Fibroblast of skin of right quadriceps (primary cell): ENCODE data around the gene PDE6C.
"Not testable (repeated sequence)": the region's sequence is repeated elsewhere in the genome, so short reads cannot be mapped to it uniquely, and the experiment has no call there.

Experiments used
- DNase-seq: peaks from one replicate; pipeline ENCODE4 v3.0.0-alpha.2; 2013

Gene PDE6C

DNA sequence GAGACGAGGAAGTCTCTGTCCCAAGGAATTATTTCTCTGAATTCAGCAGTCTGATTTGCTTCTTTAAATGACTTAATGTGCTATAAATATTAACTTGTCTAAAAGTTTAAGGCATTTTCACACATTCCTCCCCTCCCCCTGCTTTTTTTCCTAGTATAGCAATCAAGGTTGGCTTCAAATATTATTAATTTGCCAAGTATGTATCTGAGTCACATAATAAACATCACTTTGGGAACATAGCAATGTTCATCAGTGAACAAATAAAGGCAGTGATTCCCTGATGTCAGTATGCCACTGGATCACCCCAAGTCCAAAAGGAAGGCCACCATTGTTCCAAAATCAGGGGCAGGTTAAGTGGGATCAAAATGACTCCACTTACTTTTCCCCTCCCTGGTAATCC lies 40.5 kb downstream of the PDE6C start:
- peak; percentile 26 for DNase-seq

DNA sequence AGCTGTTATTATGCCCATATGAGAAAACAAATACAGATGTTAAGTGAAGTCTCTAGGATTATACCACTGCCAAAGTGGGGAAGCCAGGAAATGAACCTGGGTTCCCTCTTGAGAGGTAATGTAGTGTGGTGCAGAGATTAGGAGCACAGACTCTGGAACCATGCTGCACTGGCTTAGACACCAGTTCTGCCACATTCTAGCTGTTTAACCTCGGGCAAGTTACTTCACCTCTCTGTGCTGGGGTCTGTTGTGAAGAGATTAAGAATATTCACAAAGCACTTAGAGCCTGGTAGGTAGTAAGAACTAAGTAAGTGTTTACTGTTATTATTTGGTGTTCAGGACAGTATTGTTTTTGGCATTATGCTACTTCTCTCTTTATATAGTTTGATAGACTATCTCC lies 41.9 kb downstream of the PDE6C start:
- no peak for DNase-seq

DNA sequence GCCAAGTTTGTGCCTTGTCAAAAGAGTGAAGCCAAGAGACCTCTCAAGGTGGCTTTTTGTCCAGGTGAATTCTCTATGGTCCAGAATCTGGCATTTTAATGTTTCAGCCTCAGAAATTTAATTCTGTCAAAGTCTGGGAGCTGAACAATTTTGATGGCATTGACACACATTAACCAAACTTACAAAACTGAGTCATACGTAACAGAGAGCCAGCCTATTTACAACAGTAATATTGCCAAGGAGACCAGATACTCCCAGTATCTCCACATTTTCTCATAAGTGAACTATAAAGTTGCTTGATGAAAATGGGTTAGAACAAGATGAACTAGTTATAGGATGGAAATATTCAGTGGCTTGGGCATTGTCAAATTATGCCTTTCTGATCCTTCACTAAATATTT lies 43.8 kb downstream of the PDE6C start:
- no peak for DNase-seq

DNA sequence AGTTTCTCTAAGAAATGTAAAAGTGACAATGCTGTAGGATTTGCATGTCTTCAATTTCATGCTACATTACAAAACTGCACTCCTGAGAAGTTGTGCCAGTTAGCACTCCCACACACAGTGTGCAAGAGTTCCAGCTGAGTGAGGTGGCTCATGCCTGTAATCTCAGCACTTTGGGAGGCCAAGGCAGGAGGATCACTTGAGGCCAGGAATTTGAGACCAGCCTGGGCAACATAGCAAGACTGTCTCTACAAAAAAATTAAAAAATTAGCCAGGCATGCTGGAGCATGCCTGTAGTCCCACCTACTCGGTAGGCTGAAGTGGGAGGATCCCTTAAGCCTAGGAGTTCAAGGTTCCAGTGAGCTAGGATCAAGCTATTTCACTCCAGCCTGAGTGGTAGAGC lies 45.4 kb downstream of the PDE6C start:
- DNase-seq: no peak

DNA sequence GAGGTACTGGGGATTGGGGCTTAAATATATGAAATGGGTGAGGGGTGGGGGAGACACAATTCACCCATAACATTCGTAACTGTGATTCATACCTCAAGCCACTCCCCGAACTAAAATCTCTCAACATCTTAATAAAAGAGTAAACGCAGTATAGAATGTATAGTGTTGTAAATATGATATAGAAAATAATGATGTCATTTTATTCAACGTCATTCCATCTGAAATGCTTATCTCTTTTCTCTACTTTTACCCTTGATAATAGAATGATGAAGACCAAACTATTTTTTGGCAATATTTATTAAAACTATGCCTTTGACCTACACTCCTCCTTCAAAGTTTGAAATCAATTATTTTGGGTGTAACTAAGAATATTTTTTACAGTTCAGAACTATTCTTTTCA lies 53.7 kb downstream of the PDE6C start:
- DNase-seq: no peak

DNA sequence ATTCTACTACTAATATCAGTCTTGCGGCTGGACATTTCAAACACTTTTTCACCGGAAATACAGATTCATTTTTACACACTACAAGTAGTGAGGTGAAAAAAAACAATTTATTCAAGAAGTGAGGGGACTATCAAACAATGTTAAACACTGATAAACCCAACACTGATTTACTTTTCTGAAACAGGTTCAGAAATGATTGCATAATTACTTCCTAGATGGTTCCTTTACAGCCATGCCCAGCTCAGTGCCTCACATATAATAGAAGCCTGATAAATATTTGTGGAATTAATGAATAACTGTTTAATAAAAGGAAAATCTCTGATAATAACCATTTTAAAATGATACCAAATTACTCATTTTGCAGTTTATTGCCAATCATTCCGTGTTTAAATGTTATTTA lies 55.5 kb downstream of the PDE6C start:
- no peak for DNase-seq

DNA sequence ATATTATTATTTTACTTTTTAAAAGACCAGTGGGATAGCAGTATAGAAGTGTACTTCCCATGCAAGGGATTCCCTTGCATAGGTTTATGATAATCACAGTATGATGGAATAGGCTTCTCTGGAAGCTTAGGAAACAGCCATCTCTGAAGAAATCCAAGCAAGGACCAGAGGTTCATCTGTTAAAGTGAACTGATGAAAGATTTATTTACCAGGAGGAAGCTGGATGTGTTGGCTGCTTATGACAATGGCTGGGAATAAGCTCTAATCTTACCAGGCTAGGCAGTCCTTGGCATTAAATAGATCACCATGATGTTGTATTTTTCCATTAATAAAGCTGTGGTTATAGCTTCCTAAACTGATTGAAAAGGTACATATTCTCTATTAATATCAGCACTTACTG lies 58.0 kb downstream of the PDE6C start:
- DNase-seq: no peak

DNA sequence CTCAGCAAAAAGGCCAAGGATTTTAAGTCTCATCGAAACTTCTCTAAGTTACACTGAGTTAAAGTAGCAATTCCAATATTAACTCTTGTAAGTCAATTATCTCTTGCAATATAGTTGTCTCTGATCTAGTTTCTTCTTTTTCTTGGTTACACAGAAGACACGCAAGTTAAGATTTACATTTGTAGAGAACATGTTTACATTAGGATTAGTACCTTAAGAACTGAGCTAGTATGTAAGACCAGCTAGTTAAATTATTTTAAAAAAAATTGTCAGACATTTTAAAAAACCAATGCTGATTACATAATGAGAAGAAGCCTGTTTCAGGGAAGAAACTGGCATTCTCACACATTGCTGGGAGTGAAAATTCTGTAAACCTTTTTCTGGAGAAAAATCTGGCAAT lies 58.7 kb downstream of the PDE6C start:
- DNase-seq: no peak

DNA sequence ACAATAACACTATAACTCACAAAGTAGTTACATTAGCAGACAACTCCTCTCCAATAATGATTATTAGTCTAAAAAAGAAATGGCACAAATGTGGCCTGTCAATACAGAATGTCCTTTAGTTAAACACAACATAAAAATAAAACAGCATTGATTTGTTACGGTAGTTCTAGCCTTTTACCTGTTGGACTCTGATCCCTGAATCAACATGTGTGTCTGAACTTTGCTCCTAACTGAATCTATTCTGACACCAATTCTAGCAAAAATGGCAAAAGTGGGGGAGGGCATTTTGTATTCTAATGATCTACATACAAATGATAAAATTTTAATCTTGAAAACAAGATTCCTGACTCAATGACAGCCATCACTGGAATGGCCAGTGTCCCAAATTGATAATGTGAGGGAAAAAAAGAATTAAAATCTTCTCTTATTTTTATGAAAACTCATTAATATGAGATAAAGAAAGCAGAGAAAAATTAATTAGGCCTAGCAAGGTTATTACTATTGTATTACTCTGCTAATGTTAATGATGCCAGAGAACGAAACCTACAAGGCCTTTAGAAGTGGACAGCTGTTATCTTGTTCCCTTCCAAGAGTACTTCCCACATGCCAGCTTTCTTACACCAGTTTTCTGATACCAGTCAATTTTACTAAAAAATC lies 59.8 kb downstream of the PDE6C start:
- DNase-seq: no peak

DNA sequence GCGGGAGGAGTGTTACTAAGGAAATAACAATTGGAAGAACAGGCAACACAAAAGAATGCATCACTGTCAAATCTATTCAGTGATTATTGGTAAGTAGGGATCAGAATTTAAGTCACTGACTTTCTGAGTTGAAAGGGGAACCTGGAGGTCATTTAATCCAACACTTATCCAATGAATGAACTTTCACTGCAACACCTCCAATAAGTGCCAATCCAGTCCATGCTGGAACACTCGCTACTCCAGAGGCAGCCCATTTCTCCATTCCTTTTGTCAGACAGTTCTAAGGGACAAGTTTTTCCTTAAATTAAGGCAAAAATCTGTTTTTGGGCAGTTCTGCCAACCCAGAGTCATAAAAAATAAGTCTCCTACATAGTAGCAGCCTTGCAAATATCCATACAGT lies 60.6 kb downstream of the PDE6C start:
- DNase-seq: no peak

DNA sequence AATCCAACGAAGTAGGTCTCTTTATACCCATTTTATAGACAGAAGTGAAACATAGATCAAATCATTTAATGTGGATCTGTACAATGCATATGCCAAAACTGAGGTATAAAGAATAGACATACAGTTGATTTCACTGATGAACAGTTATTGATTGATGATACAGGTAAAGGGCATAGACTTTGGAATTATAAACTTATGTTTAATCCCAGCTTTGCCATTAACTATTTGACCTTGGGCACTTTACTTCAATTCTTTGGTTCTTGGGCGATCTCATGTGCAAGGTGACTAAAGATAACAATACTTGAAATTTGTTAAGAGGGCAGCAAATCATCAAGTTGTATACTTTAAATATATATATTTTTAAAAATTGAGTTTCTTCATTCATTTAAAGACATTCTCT lies 61.5 kb downstream of the PDE6C start:
- no peak for DNase-seq

DNA sequence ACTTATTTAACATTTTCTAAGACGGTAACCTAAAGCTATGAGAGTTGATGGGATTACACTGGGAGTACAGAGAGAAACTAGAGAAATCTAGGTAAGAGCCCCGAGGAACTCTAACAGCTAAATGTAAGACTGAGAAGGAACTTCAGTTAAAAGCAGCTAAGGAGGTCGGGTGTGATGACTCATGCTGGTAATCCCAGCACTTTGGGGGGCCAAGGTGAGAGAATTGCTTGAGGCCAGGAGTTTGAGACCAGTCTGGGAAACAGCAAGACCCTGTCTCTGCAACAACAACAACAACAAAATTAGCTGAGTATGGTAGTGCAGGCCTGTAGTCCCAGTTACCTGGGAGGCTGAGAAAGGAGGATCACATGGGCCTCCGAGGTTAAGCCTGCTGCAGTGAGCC lies 66.0 kb downstream of the PDE6C start:
- DNase-seq: no peak

DNA sequence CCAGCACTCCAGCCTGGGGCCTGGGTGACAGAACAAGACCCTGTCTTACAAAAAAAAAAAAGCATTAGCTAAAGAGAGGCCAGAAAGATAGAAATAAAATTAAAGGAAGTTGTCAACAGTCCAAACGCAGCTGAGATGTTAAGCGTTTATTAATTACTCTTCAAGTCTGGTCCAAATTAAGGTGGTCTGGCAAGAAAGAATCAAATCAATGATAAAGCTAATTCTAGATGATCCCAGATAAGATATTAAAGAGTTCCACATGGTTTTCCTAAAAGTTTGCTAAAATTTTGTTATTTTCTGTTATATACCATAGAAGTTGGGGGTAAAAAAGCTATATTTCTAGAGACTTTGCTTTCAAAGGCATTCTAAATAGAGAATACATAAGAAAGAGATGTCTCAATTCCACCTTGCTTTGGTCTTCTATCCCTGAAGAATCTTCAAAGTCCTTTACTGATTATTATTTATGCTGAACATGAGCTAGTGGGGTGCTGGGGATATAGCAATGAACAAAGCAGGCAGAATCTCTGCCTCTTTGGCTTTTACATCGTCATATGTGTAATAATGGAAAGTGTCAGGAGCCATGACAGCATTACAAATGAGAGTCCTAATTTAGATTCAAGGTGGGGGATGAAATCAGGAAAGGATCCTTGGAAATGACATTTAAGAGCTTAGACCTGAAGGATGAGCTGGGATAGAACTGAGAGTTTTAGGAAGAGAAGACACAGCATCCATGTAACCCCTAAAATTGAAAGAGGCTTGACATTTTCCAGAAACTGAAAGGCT lies 66.7 kb downstream of the PDE6C start:
- DNase-seq: no peak

DNA sequence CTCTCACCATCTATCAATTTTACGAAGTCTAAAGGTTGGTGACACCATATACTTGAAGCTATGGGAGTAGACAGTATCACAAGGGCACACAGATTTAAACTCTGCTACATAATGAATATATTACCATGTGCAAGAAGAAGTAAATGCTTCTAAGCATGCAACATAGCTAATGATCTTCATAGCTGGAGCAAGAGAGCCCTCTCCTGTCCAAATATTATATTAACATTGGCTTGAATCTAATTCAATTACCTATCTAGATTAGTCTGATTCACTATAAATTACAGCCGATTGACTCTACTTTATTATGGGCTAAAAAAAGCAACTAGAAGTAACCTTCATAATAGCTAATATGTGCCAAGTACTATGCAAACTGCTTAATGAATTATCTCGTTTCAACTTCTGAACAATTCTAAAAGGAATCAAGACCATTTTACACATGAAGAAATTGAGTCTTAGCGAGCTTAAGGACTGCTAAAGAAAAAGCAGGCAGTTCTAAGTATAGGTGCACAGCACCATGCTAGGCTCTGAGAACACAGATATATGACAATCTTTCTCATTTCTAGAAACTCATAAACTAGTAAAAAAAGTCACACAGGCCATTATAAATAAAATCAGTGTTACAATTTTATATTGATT lies 68.2 kb downstream of the PDE6C start:
- peak; percentile 30 for DNase-seq

DNA sequence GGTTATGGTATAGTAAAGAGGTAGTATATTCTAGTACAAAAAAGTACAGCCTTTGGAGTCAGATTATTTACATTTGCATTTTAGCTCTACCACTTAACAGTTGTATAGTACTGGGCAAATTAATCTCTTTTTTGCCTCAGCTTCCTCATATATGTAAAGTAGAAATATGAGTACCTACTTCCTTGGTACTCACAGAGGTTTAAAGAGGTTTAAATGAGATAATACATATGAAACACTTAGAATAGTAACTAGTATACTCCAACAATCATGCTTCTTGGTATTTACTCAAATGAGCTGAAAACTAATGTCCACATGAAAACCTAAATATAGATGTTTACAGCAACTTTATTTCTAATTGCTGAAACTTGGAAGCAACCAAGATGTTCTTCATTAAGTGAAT lies 75.4 kb downstream of the PDE6C start:
- no peak for DNase-seq

DNA sequence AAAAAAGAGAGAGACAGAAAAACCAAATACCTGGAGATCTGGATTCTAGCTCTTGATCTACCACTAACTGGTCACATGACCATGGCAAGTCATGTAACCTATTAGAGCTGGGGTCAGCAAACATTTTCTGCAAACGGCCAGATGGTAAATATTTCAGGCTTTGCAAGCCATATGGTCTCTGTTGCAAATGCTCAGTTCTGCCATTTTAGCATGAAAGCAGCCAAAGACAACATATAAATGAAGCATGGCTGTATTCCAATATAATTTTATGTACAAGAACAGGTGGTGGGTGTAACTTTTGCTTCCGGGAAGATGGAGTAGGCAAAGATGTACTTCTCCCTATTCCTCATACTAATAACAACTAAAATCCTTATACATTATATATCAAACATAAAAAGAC lies 83.4 kb downstream of the PDE6C start:
- DNase-seq: no peak

DNA sequence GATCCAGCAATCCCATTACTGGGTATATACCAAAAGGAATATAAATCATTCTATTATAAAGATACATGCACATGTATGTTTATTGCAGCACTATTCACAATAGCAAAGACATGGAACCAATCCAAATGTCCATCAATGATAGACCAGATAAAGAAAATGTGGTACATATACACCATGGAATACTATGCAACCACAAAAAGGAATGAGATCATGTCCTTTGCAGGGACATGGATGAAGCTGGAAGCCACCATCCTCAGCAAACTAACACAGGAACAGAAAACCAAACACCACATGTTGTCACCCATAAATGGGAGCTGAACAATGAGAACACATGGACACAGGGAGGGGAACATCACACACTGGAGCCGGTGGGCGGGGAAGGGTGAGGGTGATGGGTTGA lies 84.2 kb downstream of the PDE6C start:
- not testable (repeated sequence) for DNase-seq

DNA sequence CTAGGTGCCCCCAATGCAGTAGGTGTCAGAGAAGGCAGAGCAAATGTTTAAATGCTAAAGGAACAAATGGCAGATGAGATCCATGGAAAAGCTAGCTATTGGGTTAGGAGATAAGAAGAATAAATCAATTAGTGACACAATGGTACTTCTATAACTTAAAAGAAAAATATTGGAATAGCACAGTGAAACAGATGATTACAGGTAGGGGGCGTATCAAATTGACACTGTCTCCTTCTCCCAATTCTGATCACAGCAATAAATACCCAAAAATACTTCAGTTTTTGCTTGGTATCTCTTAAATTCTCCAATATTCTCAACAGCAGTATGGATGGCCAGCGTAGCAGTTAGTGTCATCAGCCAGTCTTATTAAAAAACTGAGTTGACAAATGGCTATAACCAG lies 84.9 kb downstream of the PDE6C start:
- DNase-seq: no peak

DNA sequence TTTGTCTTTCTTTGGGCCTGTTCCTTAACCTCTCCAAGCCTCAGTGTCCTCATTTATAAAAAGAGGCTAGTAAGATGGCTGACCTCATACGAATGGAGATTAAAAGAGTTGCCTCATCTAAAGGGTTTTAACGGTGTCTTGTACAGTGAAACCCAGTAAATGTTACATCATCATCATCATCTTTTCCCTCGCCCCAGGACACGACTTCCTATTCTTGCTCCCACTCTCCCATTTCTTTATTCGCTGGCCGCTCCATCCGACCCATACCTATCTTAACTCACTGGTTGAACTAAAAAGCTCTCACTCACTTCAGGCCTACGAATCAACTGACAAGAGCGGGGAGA lies 89.5 kb downstream of the PDE6C start:
- peak; percentile 46 for DNase-seq

DNA sequence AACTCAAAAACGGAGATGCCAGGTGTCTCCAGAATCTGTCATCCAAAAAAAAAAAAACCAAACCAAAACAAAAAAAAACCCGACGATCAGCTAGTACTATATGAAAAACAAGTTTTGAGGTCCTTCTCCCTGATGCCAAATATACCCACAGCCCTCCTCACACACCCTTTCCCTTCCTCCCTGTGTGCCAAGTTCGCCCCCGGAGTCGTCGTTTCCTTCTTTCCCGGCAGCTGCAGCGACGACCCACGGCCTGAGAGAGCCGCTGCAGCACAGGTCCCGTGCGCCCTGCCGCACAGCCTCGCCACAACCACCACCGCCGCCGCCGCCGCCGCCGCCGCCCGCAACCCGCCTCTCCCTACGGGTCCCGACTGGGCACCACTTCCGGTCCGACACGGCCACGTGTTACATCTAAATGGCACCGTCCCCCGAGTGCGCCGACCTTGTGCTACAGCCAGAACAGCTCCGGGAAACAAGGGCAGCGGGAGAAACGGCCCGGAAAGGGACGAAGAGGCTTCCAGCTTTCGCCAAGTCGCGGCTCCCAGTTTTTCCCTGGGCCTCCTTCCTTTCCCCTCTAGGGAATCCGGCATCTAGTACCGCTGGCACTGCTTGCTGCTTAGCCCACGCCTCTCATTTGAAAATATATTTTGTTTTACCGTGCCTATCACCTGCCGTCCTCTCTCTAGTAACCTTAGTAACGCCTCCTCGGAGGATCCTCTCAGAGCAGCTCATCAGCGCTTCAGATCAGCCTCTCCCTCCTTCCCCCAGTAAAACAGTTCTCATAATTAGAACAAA lies 90.1 kb downstream of the PDE6C start, which contains the start of gene FRA10AC1:
Gene FRA10AC1, minus strand, starts transcription at position 383 of the 792 bp plus-strand sequence. CDS start 2,486 bp downstream, outside the sequence.
- DNase-seq: peak; percentile 93

DNA sequence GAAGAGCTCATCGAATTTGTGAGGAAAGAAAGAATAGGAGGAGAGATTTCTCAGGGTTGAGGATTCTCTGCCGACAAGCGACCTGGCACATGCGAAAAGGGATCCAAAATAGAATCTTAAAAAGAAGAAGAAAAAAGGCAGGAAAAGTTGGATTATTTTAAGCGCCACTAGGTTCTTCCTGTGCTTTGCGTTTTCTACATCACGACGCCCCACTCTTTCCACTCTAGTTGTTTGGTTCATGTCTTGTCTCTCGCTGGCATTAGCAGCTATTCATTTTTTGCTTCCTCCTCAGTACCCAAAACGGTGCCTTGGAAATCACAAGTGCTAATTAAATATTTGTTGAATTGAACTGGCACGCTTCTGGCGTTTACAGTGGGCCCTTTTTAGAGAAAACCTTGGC lies 90.7 kb downstream of the PDE6C start:
- DNase-seq: peak; percentile 10

DNA sequence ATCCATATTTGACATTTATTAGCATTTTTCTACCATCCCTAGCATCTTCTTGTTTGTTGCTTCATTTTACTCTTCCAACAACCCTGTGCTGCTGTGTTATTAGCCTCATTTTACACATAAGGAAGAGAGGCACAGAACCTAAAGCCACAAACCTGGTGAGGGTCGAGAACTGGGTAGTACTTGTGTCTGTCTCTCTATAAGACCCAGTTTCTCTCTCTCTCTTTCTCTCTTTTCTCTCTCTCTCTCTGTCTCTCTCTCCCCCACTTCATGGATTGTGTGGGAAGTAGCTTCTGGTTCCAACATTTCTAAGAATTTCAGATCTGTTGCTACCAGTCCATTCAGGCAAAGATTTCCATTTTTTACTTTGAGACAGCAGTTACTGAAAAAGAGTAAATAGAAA lies 91.5 kb downstream of the PDE6C start:
- DNase-seq: no peak

DNA sequence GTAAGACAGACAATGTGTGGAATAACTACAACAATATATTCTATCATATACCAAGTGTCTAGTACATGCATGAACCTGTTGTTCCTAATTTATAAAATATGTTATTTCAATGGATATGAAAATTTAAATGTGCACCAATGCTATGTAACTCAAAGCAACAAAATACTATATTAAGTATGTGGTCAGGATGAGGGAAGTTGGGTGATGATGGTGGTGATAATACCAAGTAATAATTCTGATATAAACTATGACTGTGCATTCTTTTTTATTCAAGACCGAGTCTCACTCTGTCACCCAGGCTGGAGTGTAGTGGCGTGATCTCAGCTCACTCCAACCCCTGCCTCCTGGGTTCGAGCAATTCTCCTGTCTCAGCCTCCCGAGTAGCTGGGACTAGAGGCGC lies 92.1 kb downstream of the PDE6C start:
- no peak for DNase-seq

DNA sequence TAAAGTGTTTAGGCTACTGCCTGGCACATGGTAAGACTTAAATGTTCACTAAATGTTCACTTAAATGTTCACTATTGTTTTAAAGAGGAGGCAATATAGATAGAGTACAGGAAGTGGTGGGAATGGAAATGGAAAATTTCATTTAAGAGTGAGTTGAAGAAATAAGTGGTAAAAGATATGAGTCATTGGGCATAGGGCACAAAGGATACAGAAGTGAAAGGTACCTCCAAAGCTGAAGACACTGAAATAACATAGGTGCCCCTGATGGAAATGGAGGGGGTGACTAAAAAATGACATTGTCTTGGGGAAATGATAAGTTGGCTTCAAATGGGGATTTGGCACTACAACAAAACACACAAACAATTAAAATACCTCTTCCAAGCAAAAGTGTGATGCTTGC lies 95.3 kb downstream of the PDE6C start:
- no peak for DNase-seq
